RKO (cell line): Measurements from ENCODE around the gene ZC3H14.
A peak's percentile ranks its signal among the peaks of the same experiment; 100 is the strongest.

Experiments used
- DNase-seq: peaks from one replicate; pipeline ENCODE4 v3.0.0-alpha.2; 2016; ENCODE audit warnings: low spot score

Gene ZC3H14

GRCh38 chr14:88607829-88608228, 45.0 kb downstream of the ZC3H14 start:
- no peak for DNase-seq

- no peak for DNase-seq
Observed at GRCh38 chr14:88611878-88612277, 49.0 kb downstream of the ZC3H14 start.

GRCh38 chr14:88612981-88613380, 50.1 kb downstream of the ZC3H14 start:
- no peak for DNase-seq

GRCh38 chr14:88613552-88614010, 50.7 kb downstream of the ZC3H14 start:
- DNase-seq: peak; percentile 53

- DNase-seq: no peak
Observed at GRCh38 chr14:88614218-88614907, 51.5 kb downstream of the ZC3H14 start.

GRCh38 chr14:88616697-88617096, 53.9 kb downstream of the ZC3H14 start:
- DNase-seq: no peak

GRCh38 chr14:88617479-88617878, 54.6 kb downstream of the ZC3H14 start:
- DNase-seq: no peak

GRCh38 chr14:88618476-88618875, 55.6 kb downstream of the ZC3H14 start:
- no peak for DNase-seq

GRCh38 chr14:88621100-88621499, 58.3 kb downstream of the ZC3H14 start:
- no peak for DNase-seq

- DNase-seq: no peak
Observed at GRCh38 chr14:88625671-88626070, 62.8 kb downstream of the ZC3H14 start.

- DNase-seq: no peak
Observed at GRCh38 chr14:88628033-88628432, 65.2 kb downstream of the ZC3H14 start.

GRCh38 chr14:88628462-88628861, 65.6 kb downstream of the ZC3H14 start:
- DNase-seq: no peak

GRCh38 chr14:88630565-88630964, 67.7 kb downstream of the ZC3H14 start:
- DNase-seq: no peak

- DNase-seq: no peak
Observed at GRCh38 chr14:88631091-88631490, 68.3 kb downstream of the ZC3H14 start.

- DNase-seq: no peak
Observed at GRCh38 chr14:88632512-88632911, 69.7 kb downstream of the ZC3H14 start.

GRCh38 chr14:88639221-88639620, 76.4 kb downstream of the ZC3H14 start:
- no peak for DNase-seq

- no peak for DNase-seq
Observed at GRCh38 chr14:88660056-88660455, 97.2 kb downstream of the ZC3H14 start.

- DNase-seq: peak; percentile 85
Observed at GRCh38 chr14:88667555-88668273, 104.9 kb downstream of the ZC3H14 start.

- no peak for DNase-seq
Observed at GRCh38 chr14:88668448-88669116, 105.7 kb downstream of the ZC3H14 start.

GRCh38 chr14:88669346-88669745, 106.5 kb downstream of the ZC3H14 start:
- DNase-seq: no peak
